Left renal cortex interstitium (tissue), 4 donors: ENCODE data around the gene TMEM37. TPM values are rescaled to one million over a fixed set of nuclear protein-coding genes. Genes with fewer than 3 reads are reported as not detected.

Experiments used
- DNase-seq, 4 donors: peaks; one replicate each; pipeline ENCODE4 v3.0.0-alpha.2; 2013; ENCODE audit warnings: low read depth in 4 of 4, low spot score in 2 of 4, missing footprints in 1 of 4
- polyA plus RNA-seq, 4 donors: library from polyadenylated mRNA; unstranded; fragments of 120-200 nt; gene quantifications; one replicate each; pipeline ENCODE4 v1.2.1, GENCODE V29; 2013; ENCODE audit not compliant: insufficient read length in 4 of 4

TMEM37 gene
- polyA plus RNA-seq, 4 donors = 45.1 to 63.1 (median 59.9) TPM

GRCh38 chr2:119449521-119449920 lies 17.9 kb downstream of the TMEM37 start:
- DNase-seq = no peak

GRCh38 chr2:119451336-119452050 lies 19.8 kb downstream of the TMEM37 start:
- DNase-seq = no peak

GRCh38 chr2:119453972-119454593 lies 22.4 kb downstream of the TMEM37 start:
- DNase-seq = no peak

GRCh38 chr2:119455066-119455718 lies 23.5 kb downstream of the TMEM37 start:
- no peak for DNase-seq

GRCh38 chr2:119460076-119460475 lies 28.4 kb downstream of the TMEM37 start:
- no peak for DNase-seq

GRCh38 chr2:119461811-119462210 lies 30.2 kb downstream of the TMEM37 start:
- no peak for DNase-seq

- no peak for DNase-seq
Observed at GRCh38 chr2:119462574-119462973, 30.9 kb downstream of the TMEM37 start.

- no peak for DNase-seq
Observed at GRCh38 chr2:119463136-119463535, 31.5 kb downstream of the TMEM37 start.

- no peak for DNase-seq
Observed at GRCh38 chr2:119463990-119464389, 32.3 kb downstream of the TMEM37 start.

- DNase-seq = no peak
Observed at GRCh38 chr2:119464981-119465380, 33.3 kb downstream of the TMEM37 start.

GRCh38 chr2:119465687-119466086 lies 34.0 kb downstream of the TMEM37 start:
- DNase-seq = no peak

GRCh38 chr2:119466373-119466772 lies 34.7 kb downstream of the TMEM37 start:
- DNase-seq = no peak

GRCh38 chr2:119468154-119468955 lies 36.7 kb downstream of the TMEM37 start:
- DNase-seq = no peak

GRCh38 chr2:119469131-119469530 lies 37.5 kb downstream of the TMEM37 start:
- DNase-seq = no peak

GRCh38 chr2:119469661-119470297 lies 38.1 kb downstream of the TMEM37 start:
- DNase-seq = no peak

- DNase-seq = no peak
Observed at GRCh38 chr2:119472749-119473148, 41.1 kb downstream of the TMEM37 start.

- no peak for DNase-seq
Observed at GRCh38 chr2:119473621-119474370, 42.1 kb downstream of the TMEM37 start.

- no peak for DNase-seq
Observed at GRCh38 chr2:119474371-119475224, 42.9 kb downstream of the TMEM37 start.
